ENCODE results near the gene KCNJ5.

- no peak for TF ChIP-seq EZH2phosphoT487 (IDR thresholded peaks at IDR 0.05; ENCODE audit: insufficient read depth, low read depth)
- no peak for TF ChIP-seq EZH2 (IDR thresholded peaks at IDR 0.05; ENCODE audit: insufficient read depth, poor library complexity, severe bottlenecking)
Measured at GRCh38 chr11:128862406-128862805, 28.8 kb upstream of the KCNJ5 start.
